ENCODE results near the gene TMIGD1.

GRCh38 chr17:30346221-30346795, 12.5 kb upstream of the TMIGD1 start:
- no peak for TF ChIP-seq CTCF (IDR thresholded peaks at IDR 0.05; ENCODE audit: insufficient read depth, low read length)
- TF ChIP-seq GABPA (IDR thresholded peaks at IDR 0.05; ENCODE audit: low read depth): no peak
